Fibroblast of lung (primary cell): ENCODE results near the gene NUDT14. TPM values are rescaled to one million over a fixed set of nuclear protein-coding genes. Genes with fewer than 3 reads are reported as not detected.

Source experiments
- DNase-seq, 2 donors: peaks; one replicate each; pipeline versions ENCODE4 v3.0.0 to v3.0.0-alpha.2; 2010; ENCODE audit warnings: low read depth in 2 of 2
- H2AFZ ChIP-seq: 2 replicates; pipeline ENCODE4 v1.5.1; 2012; ENCODE audit warnings: low read length, control low read depth, inconsistent platforms
- H3K27ac ChIP-seq: 2 replicates; pipeline ENCODE4 v1.5.1; 2011; ENCODE audit warnings: low read length, control low read depth; ENCODE audit not compliant: insufficient read depth
- H3K27me3 ChIP-seq: 2 replicates; pipeline ENCODE4 v1.5.1; 2011; ENCODE audit warnings: mild to moderate bottlenecking, low read length; ENCODE audit not compliant: control insufficient read depth, insufficient read depth
- H3K36me3 ChIP-seq: 2 replicates; pipeline ENCODE4 v1.5.1; 2011; ENCODE audit warnings: low read length; ENCODE audit not compliant: control insufficient read depth, insufficient read depth
- H3K4me1 ChIP-seq: 2 replicates; pipeline ENCODE4 v1.5.1; 2011; ENCODE audit warnings: low read length; ENCODE audit not compliant: control insufficient read depth, insufficient read depth; ENCODE audit errors: extremely low read depth
- H3K4me2 ChIP-seq: 2 replicates; pipeline ENCODE4 v1.5.1; 2011; ENCODE audit warnings: low read length, control low read depth; ENCODE audit not compliant: insufficient read depth; ENCODE audit errors: extremely low read depth
- H3K4me3 ChIP-seq, 4 experiments: fragments of 200-600 bp in 1 of 4; sonication (generic) in 1 of 4; replicated peaks in 1 of 4; 2 replicates each; pipeline ENCODE4 v1.5.1; 2011 to 2016; ENCODE audit warnings: low read length in 4 of 4, low read depth in 3 of 4, mild to moderate bottlenecking in 3 of 4, control low read depth in 2 of 4, inconsistent platforms in 1 of 4, mixed read lengths in 1 of 4; ENCODE audit not compliant: insufficient read depth in 1 of 4; ENCODE audit errors: control extremely low read depth in 1 of 4
- H3K79me2 ChIP-seq: 2 replicates; pipeline ENCODE4 v1.5.1; 2012; ENCODE audit warnings: mild to moderate bottlenecking, low read length, inconsistent platforms; ENCODE audit not compliant: control insufficient read depth, insufficient read depth
- H3K9ac ChIP-seq: 2 replicates; pipeline ENCODE4 v1.5.1; 2011; ENCODE audit warnings: mild to moderate bottlenecking, low read length, control low read depth; ENCODE audit not compliant: insufficient read depth
- H3K9me3 ChIP-seq: 2 replicates; pipeline ENCODE4 v1.5.1; 2012; ENCODE audit warnings: low read depth, low read length; ENCODE audit not compliant: control insufficient read depth, insufficient read depth
- H4K20me1 ChIP-seq: 2 replicates; pipeline ENCODE4 v1.5.1; 2011; ENCODE audit warnings: low read length; ENCODE audit not compliant: control insufficient read depth, insufficient read depth; ENCODE audit errors: extremely low read depth
- EZH2 ChIP-seq: IDR thresholded peaks from 2 replicates; pipeline ENCODE4 v1.5.1; 2012; ENCODE audit warnings: low read length, control low read depth, mild to moderate bottlenecking; ENCODE audit errors: missing control alignments
- polyA plus RNA-seq, 2 donors: library from polyadenylated mRNA; depleted of rRNA in 1 of 2; stranded (reverse) in 1 of 2; unstranded in 1 of 2; fragments of >200 nt; gene quantifications; 2 replicates each; pipeline ENCODE4 v1.2.1, GENCODE V29; 2011 to 2012; ENCODE audit warnings: missing spikeins in 1 of 2
- total RNA-seq: library from RNA; depleted of rRNA; stranded (reverse); fragments of >200 nt; gene quantifications from 2 replicates; pipeline ENCODE4 v1.2.1, GENCODE V29; 2014
- TF ChIP-seq, protein P1 (sequence below), 2 donors: IDR thresholded peaks in 1 of 2; conservative IDR thresholded peaks in 1 of 2; 1 replicate in 1 of 2; 2 replicates in 1 of 2; pipeline ENCODE4 v1.5.1; 2011 to 2012; ENCODE audit warnings: low read length in 2 of 2, control low read depth in 1 of 2, inconsistent platforms in 1 of 2, low read depth in 1 of 2, mild to moderate bottlenecking in 1 of 2

The NUDT14 gene
- total and polyA plus RNA-seq, 2 donors (not counting 1 experiment from before 2014, with no cell fraction given) = 6.7 to 14.2 TPM

- H3K9ac ChIP-seq = no peak overlapping the region
- no peaks in the 10 kb centered on the region for H3K79me2 ChIP-seq
- no peaks in the 10 kb centered on the region for H4K20me1 ChIP-seq
- no peaks in the 10 kb centered on the region for H3K27me3 ChIP-seq
- no peaks in the 10 kb centered on the region for H3K36me3 ChIP-seq
- H2AFZ ChIP-seq = no peak overlapping the region
- TF ChIP-seq EZH2 = no peak
- TF ChIP-seq, protein P1, sequence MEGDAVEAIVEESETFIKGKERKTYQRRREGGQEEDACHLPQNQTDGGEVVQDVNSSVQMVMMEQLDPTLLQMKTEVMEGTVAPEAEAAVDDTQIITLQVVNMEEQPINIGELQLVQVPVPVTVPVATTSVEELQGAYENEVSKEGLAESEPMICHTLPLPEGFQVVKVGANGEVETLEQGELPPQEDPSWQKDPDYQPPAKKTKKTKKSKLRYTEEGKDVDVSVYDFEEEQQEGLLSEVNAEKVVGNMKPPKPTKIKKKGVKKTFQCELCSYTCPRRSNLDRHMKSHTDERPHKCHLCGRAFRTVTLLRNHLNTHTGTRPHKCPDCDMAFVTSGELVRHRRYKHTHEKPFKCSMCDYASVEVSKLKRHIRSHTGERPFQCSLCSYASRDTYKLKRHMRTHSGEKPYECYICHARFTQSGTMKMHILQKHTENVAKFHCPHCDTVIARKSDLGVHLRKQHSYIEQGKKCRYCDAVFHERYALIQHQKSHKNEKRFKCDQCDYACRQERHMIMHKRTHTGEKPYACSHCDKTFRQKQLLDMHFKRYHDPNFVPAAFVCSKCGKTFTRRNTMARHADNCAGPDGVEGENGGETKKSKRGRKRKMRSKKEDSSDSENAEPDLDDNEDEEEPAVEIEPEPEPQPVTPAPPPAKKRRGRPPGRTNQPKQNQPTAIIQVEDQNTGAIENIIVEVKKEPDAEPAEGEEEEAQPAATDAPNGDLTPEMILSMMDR (conservative IDR thresholded peaks at IDR 0.05 in 1 of 2, IDR thresholded peaks at IDR 0.05 in 1 of 2; ENCODE audit: low read depth in 1 of 2, low read length in 2 of 2) = no peak
- H3K9me3 ChIP-seq = no peaks in the 10 kb centered on the region
- no peak overlapping the region for H3K4me2 ChIP-seq
- no peak overlapping the region for H3K4me3 ChIP-seq
- H3K4me1 ChIP-seq = no peaks in the 10 kb centered on the region
- H3K27ac ChIP-seq = no peak overlapping the region
- DNase-seq = no peak
Measured at GRCh38 chr14:105150368-105151083, 30.6 kb downstream of the NUDT14 start.

- H3K4me3 ChIP-seq = no peak overlapping the region
- H3K4me2 ChIP-seq = no peak overlapping the region
- no peak for TF ChIP-seq EZH2
- TF ChIP-seq, protein P1 (conservative IDR thresholded peaks at IDR 0.05 in 1 of 2, IDR thresholded peaks at IDR 0.05 in 1 of 2; ENCODE audit: low read depth in 1 of 2, low read length in 2 of 2) = no peak
- no peaks in the 10 kb centered on the region for H4K20me1 ChIP-seq
- H3K9me3 ChIP-seq = no peaks in the 10 kb centered on the region
- no peaks in the 10 kb centered on the region for H3K36me3 ChIP-seq
- H3K9ac ChIP-seq = no peak overlapping the region
- no peaks in the 10 kb centered on the region for H3K79me2 ChIP-seq
- no peaks in the 10 kb centered on the region for H3K27me3 ChIP-seq
- no peak overlapping the region for H3K27ac ChIP-seq
- DNase-seq = no peak
- H3K4me1 ChIP-seq = no peaks in the 10 kb centered on the region
- no peak overlapping the region for H2AFZ ChIP-seq
Measured at GRCh38 chr14:105150026-105150367, 31.1 kb downstream of the NUDT14 start.

DNA sequence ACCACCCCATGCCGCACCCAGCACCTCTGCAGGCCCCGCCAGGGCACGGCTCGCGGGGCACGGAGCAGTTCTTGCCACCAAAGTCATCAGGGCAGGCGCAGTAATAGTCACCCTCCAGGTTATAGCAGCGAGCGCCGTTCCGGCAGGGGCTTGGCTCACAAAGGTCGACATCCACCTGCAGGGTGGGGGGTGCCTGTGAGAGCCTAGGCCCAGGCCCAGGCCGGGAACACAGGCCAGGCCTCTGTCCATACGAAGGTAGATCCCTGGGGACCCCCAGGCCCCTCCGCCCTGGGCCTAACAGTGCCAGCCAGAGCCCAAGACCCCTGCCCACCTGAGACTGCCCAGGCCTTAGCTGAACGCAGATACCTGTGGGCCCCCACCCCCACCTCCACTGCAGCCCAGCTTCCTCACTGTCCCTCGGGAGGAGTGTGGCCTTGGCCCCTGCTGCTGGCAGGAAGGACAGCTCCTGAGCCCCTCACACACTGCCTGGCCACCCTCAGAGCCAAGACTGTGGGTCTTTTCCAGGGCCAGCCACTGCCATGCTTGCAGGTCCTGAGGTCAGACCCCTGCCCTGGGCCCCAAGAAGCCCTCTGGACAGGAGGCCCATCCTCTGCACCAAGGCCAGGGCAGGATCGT is 31.8 kb downstream of the NUDT14 start:
- TF ChIP-seq EZH2 = no peak
- TF ChIP-seq, protein P1 (conservative IDR thresholded peaks at IDR 0.05 in 1 of 2, IDR thresholded peaks at IDR 0.05 in 1 of 2; ENCODE audit: low read depth in 1 of 2, low read length in 2 of 2) = no peak
- Histone ChIP-seq H3K36me3 (no peaks in the 10 kb centered on the region), H3K4me2 (no peak overlapping the region), H3K27me3 (no peaks in the 10 kb centered on the region), H3K4me3 (no peak overlapping the region), H3K9ac (no peak overlapping the region), H3K27ac (no peak overlapping the region), H3K79me2 (no peaks in the 10 kb centered on the region), H2AFZ (no peak overlapping the region), H4K20me1 (no peaks in the 10 kb centered on the region), H3K4me1 (no peaks in the 10 kb centered on the region), H3K9me3 (no peaks in the 10 kb centered on the region)
- DNase-seq = no peak
